ENCODE data around the gene ST3GAL4. TPM values are rescaled to one million over a fixed set of nuclear protein-coding genes. Genes with fewer than 3 reads are reported as not detected.
A peak's percentile ranks its signal among the peaks of the same experiment; 100 is the strongest.
"Not testable (repeated sequence)": the region's sequence is repeated elsewhere in the genome, so short reads cannot be mapped to it uniquely, and the experiment has no call there.

ST3GAL4 gene
- total RNA-seq, 1 experiment from 2014 or later: 54.0 TPM

DNA sequence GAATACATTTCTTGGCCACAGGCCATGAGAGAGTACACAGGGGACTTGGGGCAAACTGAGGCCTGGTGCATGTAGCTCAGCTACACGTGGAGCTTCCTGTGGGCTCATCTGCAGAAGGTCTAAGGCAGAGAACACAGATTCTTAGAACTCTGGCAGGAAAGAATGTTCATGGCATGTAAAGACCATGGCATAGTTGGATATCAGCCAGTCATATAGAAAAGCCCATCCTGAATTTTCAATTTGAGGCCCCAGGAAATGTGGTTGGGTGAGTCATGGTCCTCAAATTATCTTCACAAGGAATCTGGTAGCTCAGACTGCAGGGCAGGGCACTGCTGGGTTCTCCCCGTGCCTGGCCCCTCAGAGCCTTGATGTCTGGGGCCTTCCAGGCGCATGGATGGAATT is 13.7 kb upstream of the ST3GAL4 start:
- in situ Hi-C loops (cut with HindIII; ENCODE audit: low pct_unique_long_range_greater_than_20kb, low sequenced_read_pairs): no loop called here
- no peak for DNase-seq (ENCODE audit: low read depth)

DNA sequence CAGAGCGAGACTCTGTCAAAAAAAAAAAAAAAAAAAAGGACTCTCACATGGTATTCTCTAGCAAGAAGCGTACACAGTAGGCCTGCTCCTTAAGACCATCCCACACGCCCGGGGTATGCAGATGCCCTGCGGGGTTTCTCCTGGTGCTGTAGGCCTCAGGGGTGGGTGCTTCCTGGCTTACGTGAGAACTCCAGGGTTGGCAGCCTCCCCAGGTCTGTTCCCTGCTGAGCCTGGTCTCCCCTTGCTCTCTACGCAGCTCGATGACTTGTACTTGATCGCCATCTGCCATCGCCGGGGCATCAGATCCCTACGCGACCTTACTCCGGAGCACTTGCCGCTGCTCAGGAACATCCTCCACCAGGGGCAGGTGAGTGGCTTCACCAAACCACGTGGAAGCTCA is 12.4 kb upstream of the ST3GAL4 start:
- in situ Hi-C loops (cut with HindIII; ENCODE audit: low pct_unique_long_range_greater_than_20kb, low sequenced_read_pairs): no loop called here
- DNase-seq (ENCODE audit: low read depth): no peak

- in situ Hi-C loops (cut with HindIII; ENCODE audit: low pct_unique_long_range_greater_than_20kb, low sequenced_read_pairs): no loop called here
- DNase-seq (ENCODE audit: low read depth): no peak
Measured at GRCh38 chr11:126344141-126345080, 11.1 kb upstream of the ST3GAL4 start.

DNA sequence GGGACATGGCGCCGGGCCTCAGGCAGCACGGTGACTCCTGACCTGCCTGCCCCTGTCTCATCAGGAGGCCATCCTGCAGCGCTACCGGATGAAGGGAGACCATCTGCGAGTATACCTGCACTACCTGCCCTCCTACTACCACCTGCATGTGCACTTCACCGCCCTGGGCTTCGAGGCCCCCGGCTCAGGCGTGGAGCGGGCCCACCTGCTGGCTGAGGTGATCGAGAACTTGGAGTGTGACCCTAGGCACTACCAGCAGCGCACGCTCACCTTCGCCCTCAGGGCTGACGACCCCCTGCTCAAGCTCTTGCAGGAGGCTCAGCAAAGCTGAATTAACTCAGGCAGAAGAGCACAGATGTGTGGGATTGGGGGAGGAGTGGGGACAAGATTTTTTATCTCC is 10.2 kb upstream of the ST3GAL4 start:
- in situ Hi-C loops (cut with HindIII; ENCODE audit: low pct_unique_long_range_greater_than_20kb, low sequenced_read_pairs): no loop called here
- no peak for DNase-seq (ENCODE audit: low read depth)

GRCh38 chr11:126345759-126346585 is 9.5 kb upstream of the ST3GAL4 start:
- in situ Hi-C loops (cut with HindIII; ENCODE audit: low pct_unique_long_range_greater_than_20kb, low sequenced_read_pairs): no loop called here
- no peak for DNase-seq (ENCODE audit: low read depth)

- DNase-seq (ENCODE audit: low read depth): no peak
- in situ Hi-C loops (cut with HindIII; ENCODE audit: low pct_unique_long_range_greater_than_20kb, low sequenced_read_pairs): no loop called here
Measured at GRCh38 chr11:126346586-126346940, 8.9 kb upstream of the ST3GAL4 start.

DNA sequence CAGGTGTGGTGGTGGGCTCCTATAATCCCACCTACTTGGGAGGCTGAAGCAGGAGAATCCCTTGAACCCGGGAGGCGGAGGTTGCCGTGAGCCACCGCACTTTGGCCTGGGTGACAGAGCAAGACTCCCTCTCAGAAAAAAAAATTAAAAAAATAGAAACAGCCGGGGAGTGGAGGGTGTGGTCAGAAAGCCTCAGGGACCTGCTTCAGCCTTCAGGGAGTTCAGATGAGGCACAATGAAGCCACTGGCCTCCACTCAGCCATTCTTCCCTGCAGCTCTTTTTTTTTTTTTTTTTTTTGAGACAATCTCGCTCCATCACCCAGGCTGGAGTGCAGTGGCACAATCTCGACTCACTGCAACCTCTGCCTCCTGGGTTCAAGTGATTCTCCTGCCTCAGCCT is 8.5 kb upstream of the ST3GAL4 start:
- DNase-seq (ENCODE audit: low read depth): not testable (repeated sequence)

DNA sequence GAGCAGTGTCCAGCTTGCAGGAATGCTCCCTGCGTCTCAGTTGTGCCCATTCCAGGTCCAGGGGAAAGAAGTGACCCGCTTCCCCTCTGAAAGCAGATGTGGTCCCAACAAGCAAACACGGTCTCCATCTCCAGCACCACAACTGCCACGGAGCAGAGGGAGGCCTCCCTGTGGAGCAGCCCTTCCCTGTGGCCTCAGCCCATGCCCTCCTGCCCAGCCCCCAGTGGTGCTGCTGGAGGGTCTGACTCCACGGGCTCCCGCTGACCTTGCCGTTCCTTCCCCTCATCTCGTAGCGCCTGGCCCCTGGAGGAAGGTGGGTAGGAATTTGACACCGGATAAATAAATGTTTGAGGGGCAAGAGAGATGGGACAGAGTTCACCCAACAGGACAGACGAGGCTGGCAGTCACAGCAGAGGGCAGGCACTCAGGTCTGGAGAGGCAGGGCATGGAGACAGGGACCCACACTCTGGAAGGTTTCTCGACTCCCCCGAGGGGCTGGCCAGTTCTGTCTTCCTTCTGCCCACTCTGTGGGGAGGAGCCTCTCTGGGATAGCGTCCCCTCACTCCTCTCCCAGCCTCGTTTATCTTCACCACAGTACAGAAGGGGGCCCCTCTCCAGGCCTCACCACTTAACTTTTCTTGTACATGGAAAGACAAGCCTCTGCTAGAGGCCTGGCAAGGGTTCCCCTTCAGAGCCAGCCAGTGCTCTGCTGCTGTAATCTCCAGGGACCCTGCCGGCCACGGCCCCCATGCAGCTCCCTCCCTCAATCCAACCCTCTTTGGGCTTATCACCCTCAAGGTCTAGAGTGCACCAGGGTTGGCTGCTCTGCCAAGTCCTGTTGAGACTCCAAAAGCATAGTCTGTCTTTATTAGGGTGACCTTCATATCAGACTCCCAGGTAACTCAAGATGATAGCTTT is 7.5 kb upstream of the ST3GAL4 start:
- DNase-seq (ENCODE audit: low read depth): no peak
- in situ Hi-C loops (cut with HindIII; ENCODE audit: low pct_unique_long_range_greater_than_20kb, low sequenced_read_pairs): no loop called here

More for the DNA sequence above, 8.5 kb upstream of the ST3GAL4 start:
- in situ Hi-C loops (cut with HindIII; ENCODE audit: low pct_unique_long_range_greater_than_20kb, low sequenced_read_pairs): not testable (repeated sequence)

GRCh38 chr11:126348806-126349582 is 6.5 kb upstream of the ST3GAL4 start:
- in situ Hi-C loops (cut with HindIII; ENCODE audit: low pct_unique_long_range_greater_than_20kb, low sequenced_read_pairs): no loop called here
- DNase-seq (ENCODE audit: low read depth): no peak

DNA sequence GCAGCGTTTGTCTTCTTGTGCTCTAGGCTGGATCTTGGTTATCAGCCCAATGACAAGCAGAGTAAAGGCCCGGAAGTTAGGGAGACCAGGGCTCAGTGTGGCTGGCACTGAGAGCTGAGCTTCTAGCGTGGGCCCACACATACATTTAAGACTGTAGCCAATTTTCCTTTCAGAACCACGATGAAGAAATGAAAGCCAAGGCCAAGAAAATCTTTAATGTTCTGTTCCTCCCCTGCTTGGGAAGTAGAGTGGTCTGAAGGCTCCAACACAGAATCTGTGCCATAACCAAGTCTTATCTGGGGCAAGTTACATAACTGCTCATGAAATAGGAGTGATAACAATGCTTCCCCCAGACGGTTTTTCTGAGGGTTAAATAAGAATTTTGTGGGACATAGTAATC is 4.7 kb upstream of the ST3GAL4 start:
- no peak for DNase-seq (ENCODE audit: low read depth)
- in situ Hi-C loops (cut with HindIII; ENCODE audit: low pct_unique_long_range_greater_than_20kb, low sequenced_read_pairs): no loop called here

- in situ Hi-C loops (cut with HindIII; ENCODE audit: low pct_unique_long_range_greater_than_20kb, low sequenced_read_pairs): no loop called here
- DNase-seq (ENCODE audit: low read depth): no peak
Measured at GRCh38 chr11:126352163-126352562, 3.3 kb upstream of the ST3GAL4 start.

- in situ Hi-C loops (cut with HindIII; ENCODE audit: low pct_unique_long_range_greater_than_20kb, low sequenced_read_pairs): no loop called here
- peak; percentile 52 for DNase-seq (ENCODE audit: low read depth)
Measured at GRCh38 chr11:126352934-126353801, 2.3 kb upstream of the ST3GAL4 start.

- no peak for DNase-seq (ENCODE audit: low read depth)
- in situ Hi-C loops (cut with HindIII; ENCODE audit: low pct_unique_long_range_greater_than_20kb, low sequenced_read_pairs): no loop called here
Measured at GRCh38 chr11:126354631-126355323, 709 bp upstream of the ST3GAL4 start.

DNA sequence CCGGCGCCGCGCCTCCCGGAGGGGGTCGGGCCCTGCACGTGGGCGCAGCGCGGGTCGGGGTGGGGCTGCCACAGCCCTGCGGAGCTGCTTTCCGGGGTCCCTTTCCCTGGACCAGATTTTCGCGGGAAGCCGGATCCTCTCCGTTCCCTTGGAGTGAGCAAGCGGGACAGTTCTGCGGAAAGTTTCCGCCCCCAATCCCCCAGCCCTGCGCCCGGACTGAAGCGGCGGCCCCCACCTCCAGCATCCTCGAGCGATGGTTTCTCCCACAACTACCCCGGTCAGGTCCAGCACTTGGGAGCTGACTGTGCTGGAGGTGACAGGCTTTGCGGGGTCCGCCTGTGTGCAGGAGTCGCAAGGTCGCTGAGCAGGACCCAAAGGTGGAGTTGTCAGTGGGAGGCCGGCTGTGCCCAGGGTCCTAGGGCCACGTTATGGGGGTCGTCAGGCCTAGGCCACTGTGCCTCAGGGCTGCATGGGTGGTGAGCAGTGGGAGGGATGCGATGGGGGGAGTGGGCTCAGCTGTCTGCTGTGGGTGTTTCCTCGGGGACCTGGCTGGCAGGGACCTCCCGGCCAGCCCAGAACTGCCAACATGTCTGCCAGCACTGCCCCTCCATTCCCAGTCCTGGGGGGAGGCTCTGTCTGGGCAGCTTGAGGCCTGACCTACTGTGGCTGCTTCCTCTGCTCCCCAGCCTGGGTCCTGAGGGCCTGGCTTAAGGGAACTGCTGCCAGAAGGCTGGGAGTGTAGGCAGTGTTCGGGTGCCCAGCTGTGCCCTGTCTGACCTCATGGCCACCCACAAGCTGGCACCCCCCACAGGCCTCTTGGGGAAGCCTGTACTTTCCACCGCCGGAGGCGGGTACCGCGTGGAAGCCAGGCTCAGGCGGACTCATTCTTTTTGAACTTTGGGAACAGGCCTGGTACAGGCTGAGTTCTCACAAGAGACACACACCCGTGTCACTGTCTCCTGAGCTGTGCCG is 726 bp downstream of the ST3GAL4 start:
- no peak for DNase-seq (ENCODE audit: low read depth)
- in situ Hi-C loops (cut with HindIII; ENCODE audit: low pct_unique_long_range_greater_than_20kb, low sequenced_read_pairs): no loop called here

All from Caki2 (cell line).